ENCODE measurements around the gene TNFAIP8L3. TPM values are rescaled to one million over a fixed set of nuclear protein-coding genes. Genes with fewer than 3 reads are reported as not detected.

Gene TNFAIP8L3
- total RNA-seq, 1 experiment from 2014 or later = 0.28 TPM

- no peaks in the 10 kb centered on the region for H3K36me3 ChIP-seq (replicated peaks; ENCODE audit: control insufficient read depth, insufficient read depth, low read length)
- DNase-seq = no peak
- no peak overlapping the region for H3K4me3 ChIP-seq (ENCODE audit: insufficient read depth, low read depth, low read length)
- no peaks in the 10 kb centered on the region for H3K27me3 ChIP-seq (ENCODE audit: control insufficient read depth, insufficient read depth, low read length)
Measured at GRCh38 chr15:51069983-51070382, 24.7 kb downstream of the TNFAIP8L3 start.

- no peaks in the 10 kb centered on the region for H3K36me3 ChIP-seq (replicated peaks; ENCODE audit: control insufficient read depth, insufficient read depth, low read length)
- no peak for DNase-seq
- no peak overlapping the region for H3K4me3 ChIP-seq (ENCODE audit: insufficient read depth, low read depth, low read length)
- H3K27me3 ChIP-seq (ENCODE audit: control insufficient read depth, insufficient read depth, low read length) = no peaks in the 10 kb centered on the region
Measured at GRCh38 chr15:51067510-51067909, 27.2 kb downstream of the TNFAIP8L3 start.

- Histone ChIP-seq H3K36me3 (replicated peaks; ENCODE audit: control insufficient read depth, insufficient read depth, low read length) (no peaks in the 10 kb centered on the region), H3K27me3 (ENCODE audit: control insufficient read depth, insufficient read depth, low read length) (no peaks in the 10 kb centered on the region), H3K4me3 (ENCODE audit: insufficient read depth, low read depth, low read length) (no peak overlapping the region)
- DNase-seq = no peak
Measured at GRCh38 chr15:51065781-51066180, 28.9 kb downstream of the TNFAIP8L3 start.

GRCh38 chr15:51065261-51065660 lies 29.4 kb downstream of the TNFAIP8L3 start:
- no peaks in the 10 kb centered on the region for H3K27me3 ChIP-seq (ENCODE audit: control insufficient read depth, insufficient read depth, low read length)
- H3K36me3 ChIP-seq (replicated peaks; ENCODE audit: control insufficient read depth, insufficient read depth, low read length) = no peaks in the 10 kb centered on the region
- H3K4me3 ChIP-seq (ENCODE audit: insufficient read depth, low read depth, low read length) = no peak overlapping the region
- DNase-seq = no peak

GRCh38 chr15:51062736-51063135 lies 32.0 kb downstream of the TNFAIP8L3 start:
- no peaks in the 10 kb centered on the region for H3K36me3 ChIP-seq (replicated peaks; ENCODE audit: control insufficient read depth, insufficient read depth, low read length)

GRCh38 chr15:51060030-51060673 lies 34.6 kb downstream of the TNFAIP8L3 start:
- Histone ChIP-seq H3K27me3 (ENCODE audit: control insufficient read depth, insufficient read depth, low read length) (no peaks in the 10 kb centered on the region), H3K4me3 (ENCODE audit: insufficient read depth, low read depth, low read length) (no peak overlapping the region)

More at GRCh38 chr15:51062736-51063135, 32.0 kb downstream of the TNFAIP8L3 start:
- Histone ChIP-seq H3K4me3 (ENCODE audit: insufficient read depth, low read depth, low read length) (no peak overlapping the region), H3K27me3 (ENCODE audit: control insufficient read depth, insufficient read depth, low read length) (no peaks in the 10 kb centered on the region)
- DNase-seq = no peak

GRCh38 chr15:51054535-51054934 lies 40.2 kb downstream of the TNFAIP8L3 start:
- no peak for DNase-seq
- Histone ChIP-seq H3K4me3 (ENCODE audit: insufficient read depth, low read depth, low read length) (no peak overlapping the region), H3K36me3 (replicated peaks; ENCODE audit: control insufficient read depth, insufficient read depth, low read length) (no peaks in the 10 kb centered on the region), H3K27me3 (ENCODE audit: control insufficient read depth, insufficient read depth, low read length) (no peaks in the 10 kb centered on the region)

More at GRCh38 chr15:51060030-51060673, 34.6 kb downstream of the TNFAIP8L3 start:
- H3K36me3 ChIP-seq (replicated peaks; ENCODE audit: control insufficient read depth, insufficient read depth, low read length) = no peaks in the 10 kb centered on the region
- DNase-seq = no peak

- no peak for DNase-seq
- Histone ChIP-seq H3K27me3 (ENCODE audit: control insufficient read depth, insufficient read depth, low read length) (no peaks in the 10 kb centered on the region), H3K4me3 (ENCODE audit: insufficient read depth, low read depth, low read length) (no peak overlapping the region), H3K36me3 (replicated peaks; ENCODE audit: control insufficient read depth, insufficient read depth, low read length) (no peaks in the 10 kb centered on the region)
Measured at GRCh38 chr15:51053571-51053970, 41.1 kb downstream of the TNFAIP8L3 start.

- Histone ChIP-seq H3K4me3 (ENCODE audit: insufficient read depth, low read depth, low read length) (no peak overlapping the region), H3K27me3 (ENCODE audit: control insufficient read depth, insufficient read depth, low read length) (no peaks in the 10 kb centered on the region), H3K36me3 (replicated peaks; ENCODE audit: control insufficient read depth, insufficient read depth, low read length) (no peaks in the 10 kb centered on the region)
- DNase-seq = no peak
Measured at GRCh38 chr15:51051776-51052175, 42.9 kb downstream of the TNFAIP8L3 start.

- DNase-seq = no peak
- Histone ChIP-seq H3K4me3 (ENCODE audit: insufficient read depth, low read depth, low read length) (no peak overlapping the region), H3K27me3 (ENCODE audit: control insufficient read depth, insufficient read depth, low read length) (no peaks in the 10 kb centered on the region), H3K36me3 (replicated peaks; ENCODE audit: control insufficient read depth, insufficient read depth, low read length) (no peaks in the 10 kb centered on the region)
Measured at GRCh38 chr15:51049081-51049480, 45.6 kb downstream of the TNFAIP8L3 start.

- Histone ChIP-seq H3K27me3 (ENCODE audit: control insufficient read depth, insufficient read depth, low read length) (no peaks in the 10 kb centered on the region), H3K4me3 (ENCODE audit: insufficient read depth, low read depth, low read length) (no peak overlapping the region), H3K36me3 (replicated peaks; ENCODE audit: control insufficient read depth, insufficient read depth, low read length) (no peaks in the 10 kb centered on the region)
- DNase-seq = no peak
Measured at GRCh38 chr15:51048308-51048707, 46.4 kb downstream of the TNFAIP8L3 start.

GRCh38 chr15:51046799-51047449 lies 47.8 kb downstream of the TNFAIP8L3 start:
- no peak for DNase-seq
- Histone ChIP-seq H3K4me3 (ENCODE audit: insufficient read depth, low read depth, low read length) (no peak overlapping the region), H3K36me3 (replicated peaks; ENCODE audit: control insufficient read depth, insufficient read depth, low read length) (no peaks in the 10 kb centered on the region), H3K27me3 (ENCODE audit: control insufficient read depth, insufficient read depth, low read length) (no peaks in the 10 kb centered on the region; the same call in 1 of the 2 replicates)

- Histone ChIP-seq H3K27me3 (ENCODE audit: control insufficient read depth, insufficient read depth, low read length) (no peaks in the 10 kb centered on the region; the same call in 1 of the 2 replicates), H3K36me3 (replicated peaks; ENCODE audit: control insufficient read depth, insufficient read depth, low read length) (no peaks in the 10 kb centered on the region), H3K4me3 (ENCODE audit: insufficient read depth, low read depth, low read length) (no peak overlapping the region)
- no peak for DNase-seq
Measured at GRCh38 chr15:51046016-51046415, 48.7 kb downstream of the TNFAIP8L3 start.

GRCh38 chr15:51044037-51044727 lies 50.5 kb downstream of the TNFAIP8L3 start:
- no peaks in the 10 kb centered on the region; the same call in 1 of the 2 replicates for H3K27me3 ChIP-seq (ENCODE audit: control insufficient read depth, insufficient read depth, low read length)
- no peak overlapping the region for H3K4me3 ChIP-seq (ENCODE audit: insufficient read depth, low read depth, low read length)
- DNase-seq = no peak
- no peaks in the 10 kb centered on the region for H3K36me3 ChIP-seq (replicated peaks; ENCODE audit: control insufficient read depth, insufficient read depth, low read length)

GRCh38 chr15:51038974-51039319 lies 55.8 kb downstream of the TNFAIP8L3 start:
- DNase-seq = no peak
- Histone ChIP-seq H3K4me3 (ENCODE audit: insufficient read depth, low read depth, low read length) (no peak overlapping the region), H3K27me3 (ENCODE audit: control insufficient read depth, insufficient read depth, low read length) (no peaks in the 10 kb centered on the region; the same call in 1 of the 2 replicates), H3K36me3 (replicated peaks; ENCODE audit: control insufficient read depth, insufficient read depth, low read length) (no peaks in the 10 kb centered on the region)
